HepG2 (cell line): ENCODE results near the gene DDRGK1. TPM values are rescaled to one million over a fixed set of nuclear protein-coding genes. Genes with fewer than 3 reads are reported as not detected.

Experiments
- ADNP ChIP-seq: sonication (generic); formaldehyde crosslinking; IDR thresholded peaks from 2 replicates; pipeline ENCODE4 v1.4.0; 2020; ENCODE audit warnings: missing genetic modification reagents
- CCDC6 ChIP-seq: sonication (generic); formaldehyde crosslinking; IDR thresholded peaks from 2 replicates; pipeline ENCODE4 v1.8.1; 2022; ENCODE audit warnings: mild to moderate bottlenecking, missing genetic modification reagents, moderate library complexity
- CENPT ChIP-seq: sonication (generic); formaldehyde crosslinking; IDR thresholded peaks from 2 replicates; pipeline ENCODE4 v1.8.0; 2022; ENCODE audit warnings: low read depth, mild to moderate bottlenecking, moderate library complexity, missing genetic modification reagents
- DNMT1 ChIP-seq: sonication (generic); formaldehyde crosslinking; IDR thresholded peaks from 2 replicates; pipeline ENCODE4 v1.5.1; 2020; ENCODE audit warnings: mild to moderate bottlenecking, missing genetic modification reagents
- HNRNPLL ChIP-seq: fragments of 200-400 bp; formaldehyde crosslinking; IDR thresholded peaks from 2 replicates; pipeline ENCODE4 v1.6.1; 2017; ENCODE audit warnings: mild to moderate bottlenecking, low read depth, low read length; ENCODE audit not compliant: poor library complexity, severe bottlenecking
- MIER3 ChIP-seq: IDR thresholded peaks from 2 replicates; pipeline ENCODE4 v1.6.1; 2016; ENCODE audit warnings: missing compliant biosample characterization, borderline replicate concordance
- MIXL1 ChIP-seq: IDR thresholded peaks from 2 replicates; pipeline ENCODE4 v1.6.1; 2016
- MLLT10 ChIP-seq: sonication (generic); formaldehyde crosslinking; IDR thresholded peaks from 2 replicates; pipeline ENCODE4 v1.4.0; 2020; ENCODE audit warnings: missing genetic modification reagents
- NFYC ChIP-seq: IDR thresholded peaks from 2 replicates; pipeline ENCODE4 v1.6.1; 2016; ENCODE audit warnings: missing genetic modification reagents, missing compliant biosample characterization
- PCBP1 ChIP-seq: fragments of 200-400 bp; formaldehyde crosslinking; IDR thresholded peaks from 2 replicates; pipeline ENCODE4 v1.6.1; 2017; ENCODE audit warnings: mild to moderate bottlenecking, low read depth, low read length, borderline replicate concordance
- RAD21 ChIP-seq: fragments of 450-650 bp; formaldehyde crosslinking; IDR thresholded peaks from 2 replicates; pipeline ENCODE4 v1.5.0; 2020; ENCODE audit warnings: mild to moderate bottlenecking
- SNAPC2 ChIP-seq: sonication (generic); formaldehyde crosslinking; IDR thresholded peaks from 2 replicates; pipeline ENCODE4 v1.8.1; 2022; ENCODE audit warnings: mild to moderate bottlenecking, missing genetic modification reagents
- SP5 ChIP-seq: IDR thresholded peaks from 2 replicates; pipeline ENCODE4 v1.6.1; 2016; ENCODE audit warnings: low read depth, borderline replicate concordance
- XRCC5 ChIP-seq: fragments of 200-400 bp; formaldehyde crosslinking; optimal IDR thresholded peaks from 2 replicates; pipeline ENCODE3; 2017; ENCODE audit warnings: mild to moderate bottlenecking, low read length
- YY1 ChIP-seq: IDR thresholded peaks from 2 replicates; pipeline ENCODE4 v1.6.1; 2011; ENCODE audit warnings: low read length, low read depth, moderate library complexity, mild to moderate bottlenecking; ENCODE audit not compliant: insufficient read depth, insufficient replicate concordance
- ZFP36L1 ChIP-seq: sonication (generic); formaldehyde crosslinking; IDR thresholded peaks from 2 replicates; pipeline ENCODE4 v1.8.0; 2022; ENCODE audit warnings: mild to moderate bottlenecking, missing genetic modification reagents, moderate library complexity
- ZFP36L2 ChIP-seq: sonication (generic); formaldehyde crosslinking; IDR thresholded peaks from 2 replicates; pipeline ENCODE4 v1.4.0; 2020; ENCODE audit warnings: missing genetic modification reagents
- ZNF256 ChIP-seq: sonication (generic); formaldehyde crosslinking; conservative IDR thresholded peaks from 2 replicates; pipeline ENCODE4 v1.4.0; 2020; ENCODE audit warnings: missing genetic modification reagents
- ZNF335 ChIP-seq: sonication (generic); formaldehyde crosslinking; IDR thresholded peaks from 2 replicates; pipeline ENCODE4 v1.4.0; 2020; ENCODE audit warnings: missing genetic modification reagents
- ZNF354B ChIP-seq: sonication (generic); formaldehyde crosslinking; IDR thresholded peaks from 2 replicates; pipeline ENCODE4 v1.8.0; 2022; ENCODE audit warnings: mild to moderate bottlenecking, missing genetic modification reagents
- ZNF777 ChIP-seq: sonication (generic); formaldehyde crosslinking; IDR thresholded peaks from 2 replicates; pipeline ENCODE4 v1.4.0; 2020; ENCODE audit warnings: missing genetic modification reagents
- polyA plus RNA-seq, 8 experiments: library from polyadenylated mRNA; depleted of rRNA in 3 of 8; stranded (reverse) in 7 of 8; unstranded in 1 of 8; fragments of >200 nt; fragmentation: Illumina TruSeq in 4 of 8; extraction: Trizol in 4 of 8; gene quantifications; 2 replicates each; pipeline versions ENCODE4 v1.2.1 to v1.2.3, GENCODE V29; 2011 to 2016; ENCODE audit warnings: low read depth in 4 of 8, missing spikeins in 1 of 8, mixed read lengths in 1 of 8; ENCODE audit not compliant: insufficient read depth in 1 of 8
- total RNA-seq, 5 experiments: library from RNA; depleted of rRNA; stranded (reverse); fragments of >200 nt; fragmentation: Illumina TruSeq; extraction: Trizol; gene quantifications; 2 replicates each; pipeline ENCODE4 v1.2.3, GENCODE V29; 2016; ENCODE audit warnings: low read depth in 1 of 5
- TF ChIP-seq, protein P1 (sequence below): sonication (generic); formaldehyde crosslinking; IDR thresholded peaks from 2 replicates; pipeline ENCODE4 v1.8.0; 2022; ENCODE audit warnings: missing genetic modification reagents, mild to moderate bottlenecking, inconsistent platforms, borderline replicate concordance
- TF ChIP-seq, protein P2 (sequence below): IDR thresholded peaks from 2 replicates; pipeline ENCODE4 v1.6.1; 2016; ENCODE audit warnings: mild to moderate bottlenecking
- TF ChIP-seq, protein P3 (sequence below): sonication (generic); formaldehyde crosslinking; IDR thresholded peaks from 2 replicates; pipeline ENCODE4 v1.4.0; 2020; ENCODE audit warnings: missing genetic modification reagents
- TF ChIP-seq, protein P4 (sequence below): sonication (generic); formaldehyde crosslinking; IDR thresholded peaks from 2 replicates; pipeline ENCODE4 v1.8.0; 2022; ENCODE audit warnings: mild to moderate bottlenecking, missing genetic modification reagents, borderline replicate concordance

The DDRGK1 gene
- total and polyA plus RNA-seq, 2 of the 13 experiments (the other 11 are each of a cell fraction or from before 2014, with no cell fraction given): 96.7 to 149 TPM

DNA sequence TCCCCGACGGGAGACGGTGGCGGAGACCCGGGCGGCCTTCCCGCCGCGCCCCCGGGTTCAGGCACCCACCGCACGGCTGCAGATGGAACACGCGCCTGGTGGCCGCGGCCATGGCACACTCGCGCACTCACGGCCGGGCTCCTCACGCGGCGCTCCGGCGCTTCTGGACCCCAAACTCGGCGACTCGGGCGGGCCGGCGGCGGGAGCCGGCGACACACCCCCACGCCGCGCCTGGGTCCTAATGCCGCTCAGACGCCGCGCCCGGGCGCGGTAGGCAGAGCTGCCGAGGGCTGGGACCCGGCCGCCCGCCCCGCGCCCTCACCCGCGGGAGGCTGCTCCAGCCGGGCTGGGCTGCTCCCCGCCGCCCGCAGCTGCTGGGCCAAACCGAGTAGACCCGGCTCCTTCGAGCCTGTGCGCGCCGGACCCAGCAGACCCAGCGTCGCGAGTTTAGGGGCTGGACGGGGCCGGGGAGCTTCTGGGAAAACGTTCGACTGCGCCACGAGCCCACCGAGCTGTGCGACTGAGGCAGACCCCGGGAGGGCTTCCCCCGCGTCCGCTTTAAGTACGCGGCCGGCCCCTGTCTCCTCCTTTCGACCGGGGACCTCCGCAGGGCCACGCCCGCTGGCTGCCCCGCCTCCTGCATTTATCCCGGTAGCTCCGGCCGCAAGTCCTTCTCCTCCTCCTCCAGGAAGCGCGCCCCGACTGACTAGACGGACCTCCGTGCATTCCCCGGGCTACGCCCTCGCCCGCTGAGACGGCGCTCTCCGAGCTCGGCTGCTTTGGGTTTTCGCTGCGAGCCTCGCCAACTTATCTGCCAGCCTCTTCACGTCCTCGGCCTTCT is 34.8 kb upstream of the DDRGK1 start, which contains the start of gene SLC4A11 (continued):
- TF ChIP-seq, protein P1, sequence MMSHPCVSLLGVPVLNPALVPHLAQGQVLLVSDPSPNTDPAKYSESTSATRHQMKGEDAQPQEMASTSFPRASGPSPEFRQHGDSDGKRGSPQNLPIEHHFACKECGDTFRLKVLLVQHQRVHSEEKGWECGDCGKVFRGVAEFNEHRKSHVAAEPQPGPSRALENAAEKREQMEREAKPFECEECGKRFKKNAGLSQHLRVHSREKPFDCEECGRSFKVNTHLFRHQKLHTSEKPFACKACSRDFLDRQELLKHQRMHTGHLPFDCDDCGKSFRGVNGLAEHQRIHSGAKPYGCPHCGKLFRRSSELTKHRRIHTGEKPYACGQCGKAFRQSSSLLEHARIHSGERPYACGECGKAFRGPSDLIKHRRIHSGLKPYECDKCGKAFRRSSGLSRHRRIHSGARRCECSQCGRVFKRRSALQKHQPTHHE (CRISPR knock-in tag): peak; percentile 44; the same call in 1 of the 2 replicates
- peak; percentile 58; the same call in 1 of the 2 replicates for TF ChIP-seq PCBP1
- peak; percentile 36 for TF ChIP-seq XRCC5
- 0 out of 2 replicates have a peak, but pooled peaks have one; percentile 64 for TF ChIP-seq ZNF354B
- TF ChIP-seq ZFP36L1 (CRISPR knock-in tag): peak; percentile 80; the same call in 1 of the 2 replicates
- TF ChIP-seq ZNF335 (CRISPR knock-in tag): peak; percentile 84; the same call in 1 of the 2 replicates
- TF ChIP-seq MIXL1 (CRISPR knock-in tag): peak; percentile 24; the same call in 1 of the 2 replicates
- TF ChIP-seq, protein P2, sequence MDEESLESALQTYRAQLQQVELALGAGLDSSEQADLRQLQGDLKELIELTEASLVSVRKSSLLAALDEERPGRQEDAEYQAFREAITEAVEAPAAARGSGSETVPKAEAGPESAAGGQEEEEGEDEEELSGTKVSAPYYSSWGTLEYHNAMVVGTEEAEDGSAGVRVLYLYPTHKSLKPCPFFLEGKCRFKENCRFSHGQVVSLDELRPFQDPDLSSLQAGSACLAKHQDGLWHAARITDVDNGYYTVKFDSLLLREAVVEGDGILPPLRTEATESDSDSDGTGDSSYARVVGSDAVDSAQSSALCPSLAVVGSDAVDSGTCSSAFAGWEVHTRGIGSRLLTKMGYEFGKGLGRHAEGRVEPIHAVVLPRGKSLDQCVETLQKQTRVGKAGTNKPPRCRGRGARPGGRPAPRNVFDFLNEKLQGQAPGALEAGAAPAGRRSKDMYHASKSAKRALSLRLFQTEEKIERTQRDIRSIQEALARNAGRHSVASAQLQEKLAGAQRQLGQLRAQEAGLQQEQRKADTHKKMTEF: peak; percentile 53; the same call in 1 of the 2 replicates
- TF ChIP-seq CENPT (CRISPR knock-in tag): 0 out of 2 replicates have a peak, but pooled peaks have one; percentile 44
- peak; percentile 77 for TF ChIP-seq ZNF256
- TF ChIP-seq ZNF777 (CRISPR knock-in tag): peak; percentile 98
- TF ChIP-seq, protein P3, sequence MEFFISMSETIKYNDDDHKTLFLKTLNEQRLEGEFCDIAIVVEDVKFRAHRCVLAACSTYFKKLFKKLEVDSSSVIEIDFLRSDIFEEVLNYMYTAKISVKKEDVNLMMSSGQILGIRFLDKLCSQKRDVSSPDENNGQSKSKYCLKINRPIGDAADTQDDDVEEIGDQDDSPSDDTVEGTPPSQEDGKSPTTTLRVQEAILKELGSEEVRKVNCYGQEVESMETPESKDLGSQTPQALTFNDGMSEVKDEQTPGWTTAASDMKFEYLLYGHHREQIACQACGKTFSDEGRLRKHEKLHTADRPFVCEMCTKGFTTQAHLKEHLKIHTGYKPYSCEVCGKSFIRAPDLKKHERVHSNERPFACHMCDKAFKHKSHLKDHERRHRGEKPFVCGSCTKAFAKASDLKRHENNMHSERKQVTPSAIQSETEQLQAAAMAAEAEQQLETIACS: peak; percentile 24; the same call in 1 of the 2 replicates
- peak; percentile 61; the same call in 1 of the 2 replicates for TF ChIP-seq SNAPC2
- TF ChIP-seq SP5 (CRISPR knock-in tag): peak; percentile 87
- peak; percentile 64; the same call in 1 of the 2 replicates for TF ChIP-seq CCDC6 (CRISPR knock-in tag)
- peak; percentile 39; the same call in 1 of the 2 replicates for TF ChIP-seq RAD21 (CRISPR knock-in tag)
- no peak for TF ChIP-seq MLLT10 (CRISPR knock-in tag)
- peak; percentile 77; the same call in 1 of the 2 replicates for TF ChIP-seq DNMT1 (CRISPR knock-in tag)
- no peak for TF ChIP-seq MIER3 (CRISPR knock-in tag)
- TF ChIP-seq YY1: peak; percentile 30
- peak; percentile 43; the same call in 1 of the 2 replicates for TF ChIP-seq ZFP36L2 (CRISPR knock-in tag)
- TF ChIP-seq, protein P4, sequence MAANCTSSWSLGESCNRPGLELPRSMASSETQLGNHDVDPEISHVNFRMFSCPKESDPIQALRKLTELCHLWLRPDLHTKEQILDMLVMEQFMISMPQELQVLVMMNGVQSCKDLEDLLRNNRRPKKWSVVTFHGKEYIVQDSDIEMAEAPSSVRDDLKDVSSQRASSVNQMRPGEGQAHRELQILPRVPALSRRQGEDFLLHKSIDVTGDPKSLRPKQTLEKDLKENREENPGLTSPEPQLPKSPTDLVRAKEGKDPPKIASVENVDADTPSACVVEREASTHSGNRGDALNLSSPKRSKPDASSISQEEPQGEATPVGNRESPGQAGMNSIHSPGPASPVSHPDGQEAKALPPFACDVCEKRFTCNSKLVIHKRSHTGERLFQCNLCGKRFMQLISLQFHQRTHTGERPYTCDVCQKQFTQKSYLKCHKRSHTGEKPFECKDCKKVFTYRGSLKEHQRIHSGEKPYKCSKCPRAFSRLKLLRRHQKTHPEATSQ: no peak
- TF ChIP-seq ADNP (CRISPR knock-in tag): 0 out of 2 replicates have a peak, but pooled peaks have one; percentile 16
- peak; percentile 7; the same call in 1 of the 2 replicates for TF ChIP-seq NFYC
- TF ChIP-seq HNRNPLL: peak; percentile 78
